Lower leg skin (tissue), 3 donors: Measurements from ENCODE around the gene NUDT13.

Experiments
- CTCF ChIP-seq, 3 donors: fragments of 450-650 bp; IDR thresholded peaks; one replicate each; pipeline ENCODE4 v1.5.1; 2016; ENCODE audit warnings: antibody characterized with exemption in 3 of 3, mild to moderate bottlenecking in 3 of 3, moderate library complexity in 2 of 3
- POLR2A ChIP-seq, 2 donors: fragments of 450-650 bp; IDR thresholded peaks; one replicate each; pipeline ENCODE4 v1.6.1; 2016 to 2017; ENCODE audit warnings: antibody characterized with exemption in 2 of 2, mild to moderate bottlenecking in 1 of 2, moderate library complexity in 1 of 2

- TF ChIP-seq CTCF (IDR thresholded peaks at IDR 0.05) (no peak), POLR2A (IDR thresholded peaks at IDR 0.05) (no peak)
Measured at GRCh38 chr10:73061743-73062142, 48.5 kb upstream of the NUDT13 start.
